Keratinocyte (primary cell): Measurements from ENCODE around the gene PRKN. TPM values are rescaled to one million over a fixed set of nuclear protein-coding genes. Genes with fewer than 3 reads are reported as not detected.

ENCODE experiments used
- DNase-seq: peaks from one replicate; pipeline ENCODE4 v3.0.0-alpha.2; 2011; ENCODE audit warnings: low read depth, missing footprints, low spot score
- FAIRE-seq: peaks from 2 replicates; lab custom pipeline; 2011; peaks lifted over from hg19 to GRCh38; lab: Jason Lieb, UNC
- H2AFZ ChIP-seq: 2 replicates; pipeline ENCODE4 v1.6.0; 2012; ENCODE audit warnings: low read length, control low read depth, inconsistent platforms; ENCODE audit not compliant: control insufficient read depth
- H3K27ac ChIP-seq: 2 replicates; pipeline ENCODE4 v1.5.1; 2011; ENCODE audit warnings: low read length; ENCODE audit not compliant: control insufficient read depth, insufficient read depth
- H3K27me3 ChIP-seq: 3 replicates; pipeline ENCODE4 v1.6.0; 2011; ENCODE audit warnings: low read length; ENCODE audit not compliant: control insufficient read depth, insufficient read depth; ENCODE audit errors: extremely low read depth
- H3K36me3 ChIP-seq, 2 experiments: 2 replicates in 1 of 2; 3 replicates in 1 of 2; pipeline ENCODE4 v1.5.1; 2011; ENCODE audit warnings: low read length in 2 of 2, mild to moderate bottlenecking in 1 of 2; ENCODE audit not compliant: control insufficient read depth in 2 of 2, insufficient read depth in 2 of 2; ENCODE audit errors: extremely low read depth in 1 of 2
- H3K4me1 ChIP-seq: 3 replicates; pipeline ENCODE4 v1.5.1; 2011; ENCODE audit warnings: low read length; ENCODE audit not compliant: control insufficient read depth, insufficient read depth; ENCODE audit errors: extremely low read depth
- H3K4me2 ChIP-seq: 3 replicates; pipeline ENCODE4 v1.6.0; 2011; ENCODE audit warnings: low read depth, low read length; ENCODE audit not compliant: control insufficient read depth, insufficient read depth; ENCODE audit errors: extremely low read depth
- H3K4me3 ChIP-seq, 3 experiments: fragments of 200-600 bp in 1 of 3; sonication (generic) in 1 of 3; 2 replicates in 2 of 3; 3 replicates in 1 of 3; pipeline ENCODE4 v1.5.1; 2011 to 2016; ENCODE audit warnings: low read length in 3 of 3, mild to moderate bottlenecking in 3 of 3, control low read depth in 2 of 3, inconsistent platforms in 1 of 3, low read depth in 1 of 3, mixed read lengths in 1 of 3, mixed run types in 1 of 3, moderate library complexity in 1 of 3; ENCODE audit not compliant: control insufficient read depth in 2 of 3, insufficient read depth in 2 of 3; ENCODE audit errors: extremely low read depth in 1 of 3
- H3K79me2 ChIP-seq: 2 replicates; pipeline ENCODE4 v1.6.0; 2012; ENCODE audit warnings: low read length; ENCODE audit not compliant: control insufficient read depth, insufficient read depth
- H3K9ac ChIP-seq: 3 replicates; pipeline ENCODE4 v1.6.0; 2011; ENCODE audit warnings: low read length; ENCODE audit not compliant: control insufficient read depth, insufficient read depth; ENCODE audit errors: extremely low read depth
- H3K9me1 ChIP-seq: 3 replicates; pipeline ENCODE4 v1.6.0; 2011; ENCODE audit warnings: low read length; ENCODE audit not compliant: control insufficient read depth, insufficient read depth; ENCODE audit errors: extremely low read depth
- H3K9me3 ChIP-seq: 2 replicates; pipeline ENCODE4 v1.5.1; 2012; ENCODE audit warnings: low read depth, low read length; ENCODE audit not compliant: control insufficient read depth
- H4K20me1 ChIP-seq: 3 replicates; pipeline ENCODE4 v1.6.0; 2011; ENCODE audit warnings: low read length; ENCODE audit not compliant: control insufficient read depth, insufficient read depth; ENCODE audit errors: extremely low read depth
- EZH2 ChIP-seq: IDR thresholded peaks from one replicate; pipeline ENCODE4 v1.6.1; 2012; ENCODE audit warnings: inconsistent platforms, mild to moderate bottlenecking, low read length, moderate library complexity
- dilution Hi-C: fragments of 300-500 bp; cut with MboI; formaldehyde crosslinking; loops from one replicate; pipeline ENCODE4 v1.7.0; 2020; ENCODE audit warnings: low sequenced_read_pairs; ENCODE audit not compliant: extremely low pct_ligation_motif_present
- polyA plus RNA-seq, 5 experiments: library from polyadenylated mRNA; depleted of rRNA in 3 of 5; stranded (reverse) in 3 of 5; stranded (forward) in 1 of 5; unstranded in 1 of 5; fragments of >200 nt; gene quantifications; 1 replicate in 1 of 5; 2 replicates in 3 of 5; 3 replicates in 1 of 5; pipeline versions ENCODE4 v1.2.1 to v1.2.3, GENCODE V29; 2011 to 2012; ENCODE audit warnings: missing spikeins in 2 of 5, low read depth in 1 of 5, low replicate concordance in 1 of 5
- TF ChIP-seq, protein P1 (sequence below), 3 experiments: IDR thresholded peaks in 1 of 3; conservative IDR thresholded peaks in 1 of 3; optimal IDR thresholded peaks in 1 of 3; 2 replicates in 2 of 3; 3 replicates in 1 of 3; pipeline versions ENCODE3 to v1.5.1; 2011; ENCODE audit warnings: low read length in 3 of 3, mild to moderate bottlenecking in 3 of 3, moderate library complexity in 2 of 3, control low read depth in 1 of 3, inconsistent platforms in 1 of 3; ENCODE audit not compliant: insufficient read depth in 2 of 3; ENCODE audit errors: extremely low read depth in 1 of 3

The PRKN gene
- polyA plus RNA-seq, 1 donor (not counting 4 experiments of a cell fraction or from before 2014, with no cell fraction given): 0.67 TPM

- no peak for DNase-seq
- H3K9ac ChIP-seq: no peak overlapping the region
- H3K4me1 ChIP-seq: no peaks in the 10 kb centered on the region
- dilution Hi-C loops: no loop called here
- H3K36me3 ChIP-seq: no peaks in the 10 kb centered on the region
- no peak overlapping the region for H3K4me2 ChIP-seq
- H3K79me2 ChIP-seq: no peaks in the 10 kb centered on the region
- no peak overlapping the region for H3K4me3 ChIP-seq
- H3K27ac ChIP-seq: no peak overlapping the region
- FAIRE-seq: no peak
- H4K20me1 ChIP-seq: no peaks in the 10 kb centered on the region
- H3K9me3 ChIP-seq: no peaks in the 10 kb centered on the region
- no peak overlapping the region for H2AFZ ChIP-seq
- H3K27me3 ChIP-seq: peaks cover 2% of the 10 kb centered on the region
- TF ChIP-seq, protein P1, sequence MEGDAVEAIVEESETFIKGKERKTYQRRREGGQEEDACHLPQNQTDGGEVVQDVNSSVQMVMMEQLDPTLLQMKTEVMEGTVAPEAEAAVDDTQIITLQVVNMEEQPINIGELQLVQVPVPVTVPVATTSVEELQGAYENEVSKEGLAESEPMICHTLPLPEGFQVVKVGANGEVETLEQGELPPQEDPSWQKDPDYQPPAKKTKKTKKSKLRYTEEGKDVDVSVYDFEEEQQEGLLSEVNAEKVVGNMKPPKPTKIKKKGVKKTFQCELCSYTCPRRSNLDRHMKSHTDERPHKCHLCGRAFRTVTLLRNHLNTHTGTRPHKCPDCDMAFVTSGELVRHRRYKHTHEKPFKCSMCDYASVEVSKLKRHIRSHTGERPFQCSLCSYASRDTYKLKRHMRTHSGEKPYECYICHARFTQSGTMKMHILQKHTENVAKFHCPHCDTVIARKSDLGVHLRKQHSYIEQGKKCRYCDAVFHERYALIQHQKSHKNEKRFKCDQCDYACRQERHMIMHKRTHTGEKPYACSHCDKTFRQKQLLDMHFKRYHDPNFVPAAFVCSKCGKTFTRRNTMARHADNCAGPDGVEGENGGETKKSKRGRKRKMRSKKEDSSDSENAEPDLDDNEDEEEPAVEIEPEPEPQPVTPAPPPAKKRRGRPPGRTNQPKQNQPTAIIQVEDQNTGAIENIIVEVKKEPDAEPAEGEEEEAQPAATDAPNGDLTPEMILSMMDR (optimal IDR thresholded peaks at IDR 0.05 in 1 of 3, IDR thresholded peaks at IDR 0.05 in 1 of 3, conservative IDR thresholded peaks at IDR 0.05 in 1 of 3; ENCODE audit: extremely low read depth in 1 of 3, insufficient read depth in 2 of 3, low read length in 3 of 3): no peak
- no peak for TF ChIP-seq EZH2
- H3K9me1 ChIP-seq: no peaks in the 10 kb centered on the region
Measured at GRCh38 chr6:161355696-161356095, 1371.9 kb downstream of the PRKN start.

DNA sequence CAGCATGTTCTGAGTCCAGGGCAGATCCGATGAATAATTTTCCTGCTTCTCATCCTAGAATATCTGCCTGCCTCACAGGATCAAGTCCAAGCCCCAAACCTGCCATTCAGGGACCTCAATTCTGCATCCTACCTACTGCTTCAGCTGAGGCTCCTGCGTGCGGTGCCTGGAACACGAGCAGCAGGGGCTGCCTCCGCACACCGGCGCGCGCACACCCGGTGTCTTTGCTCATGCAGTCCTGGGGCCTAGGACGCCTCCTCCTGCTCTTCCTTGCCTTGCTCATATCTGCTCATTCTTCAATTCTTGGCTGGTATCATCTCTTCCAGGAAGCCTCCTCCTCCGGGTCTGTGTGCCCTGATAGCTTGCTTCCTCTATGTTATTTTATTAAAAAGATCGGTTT lies 1372.6 kb downstream of the PRKN start:
- no peak overlapping the region for H3K27ac ChIP-seq
- no peak overlapping the region for H3K4me3 ChIP-seq
- DNase-seq: no peak
- no peak overlapping the region for H3K9ac ChIP-seq
- H3K4me1 ChIP-seq: no peaks in the 10 kb centered on the region
- H3K79me2 ChIP-seq: no peaks in the 10 kb centered on the region
- dilution Hi-C loops: no loop called here
- no peak overlapping the region for H3K4me2 ChIP-seq
- H3K36me3 ChIP-seq: no peaks in the 10 kb centered on the region
- TF ChIP-seq, protein P1 (optimal IDR thresholded peaks at IDR 0.05 in 1 of 3, IDR thresholded peaks at IDR 0.05 in 1 of 3, conservative IDR thresholded peaks at IDR 0.05 in 1 of 3; ENCODE audit: extremely low read depth in 1 of 3, insufficient read depth in 2 of 3, low read length in 3 of 3): no peak
- no peak for TF ChIP-seq EZH2
- peaks cover 2% of the 10 kb centered on the region for H3K27me3 ChIP-seq
- no peaks in the 10 kb centered on the region for H3K9me3 ChIP-seq
- H2AFZ ChIP-seq: no peak overlapping the region
- no peaks in the 10 kb centered on the region for H4K20me1 ChIP-seq
- no peaks in the 10 kb centered on the region for H3K9me1 ChIP-seq
- FAIRE-seq: no peak
